PFSK-1 (cell line): ENCODE measurements around the gene L3MBTL1.

Experiments
- FOXP2 ChIP-seq: optimal IDR thresholded peaks from 2 replicates; pipeline ENCODE3; 2011; ENCODE audit warnings: borderline replicate concordance, control low read depth, inconsistent platforms; ENCODE audit not compliant: insufficient read depth; ENCODE audit errors: extremely low read length, extremely low read depth
- POLR2AphosphoS5 ChIP-seq: IDR thresholded peaks from 2 replicates; pipeline ENCODE4 v1.6.1; 2012; ENCODE audit warnings: low read depth, mild to moderate bottlenecking, control low read depth, low read length, moderate library complexity
- REST ChIP-seq, 2 experiments: IDR thresholded peaks; 2 replicates each; pipeline versions ENCODE4 v1.6.1 to v1.8.0; 2011 to 2012; ENCODE audit warnings: low read depth in 2 of 2, low read length in 2 of 2, control low read depth in 1 of 2, inconsistent platforms in 1 of 2, mild to moderate bottlenecking in 1 of 2, moderate library complexity in 1 of 2; ENCODE audit not compliant: insufficient read depth in 1 of 2
- SIN3A ChIP-seq: IDR thresholded peaks from 2 replicates; pipeline ENCODE4 v1.6.1; 2012; ENCODE audit warnings: mild to moderate bottlenecking, low read length, moderate library complexity, borderline replicate concordance; ENCODE audit not compliant: insufficient read depth
- TAF1 ChIP-seq: IDR thresholded peaks from 2 replicates; pipeline ENCODE4 v1.6.1; 2012; ENCODE audit warnings: low read length, control low read depth, borderline replicate concordance; ENCODE audit not compliant: insufficient read depth

L3MBTL1 gene

GRCh38 chr20:43508106-43508505 is 609 bp downstream of the L3MBTL1 start:
- TF ChIP-seq REST (IDR thresholded peaks at IDR 0.05; ENCODE audit: insufficient read depth in 1 of 2, low read depth in 2 of 2, low read length in 2 of 2) = no peak
- no peak for TF ChIP-seq SIN3A

GRCh38 chr20:43508604-43509040 is 1.1 kb downstream of the L3MBTL1 start:
- TF ChIP-seq TAF1 (no peak), POLR2AphosphoS5 (no peak), SIN3A (no peak), REST (IDR thresholded peaks at IDR 0.05; ENCODE audit: insufficient read depth in 1 of 2, low read depth in 2 of 2, low read length in 2 of 2) (no peak), FOXP2 (no peak)

DNA sequence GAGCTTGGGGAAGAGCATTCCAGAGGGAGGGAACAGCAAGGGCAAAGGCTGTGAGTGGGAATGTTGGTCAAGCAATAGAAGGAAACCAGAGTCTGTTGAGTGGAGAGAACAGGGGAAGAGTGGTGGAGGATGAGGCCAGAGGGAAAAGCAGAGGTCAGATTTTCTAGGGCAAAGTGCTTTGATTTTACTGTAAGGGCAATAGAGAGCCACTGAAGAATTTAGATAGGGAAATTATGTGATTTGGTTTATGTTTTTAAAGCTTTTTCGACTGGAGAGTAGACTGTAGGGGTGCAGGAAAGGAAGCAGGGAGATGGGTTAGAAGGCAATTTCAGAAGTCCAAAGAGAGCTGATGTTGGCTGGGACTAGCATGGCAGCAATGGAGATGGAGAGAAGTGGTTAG is 4.4 kb downstream of the L3MBTL1 start:
- TF ChIP-seq FOXP2 = no peak
- TF ChIP-seq POLR2AphosphoS5 = no peak
- TF ChIP-seq REST (IDR thresholded peaks at IDR 0.05; ENCODE audit: insufficient read depth in 1 of 2, low read depth in 2 of 2, low read length in 2 of 2) = no peak
- TF ChIP-seq SIN3A = no peak
- TF ChIP-seq TAF1 = no peak

GRCh38 chr20:43513372-43513930 is 6.0 kb downstream of the L3MBTL1 start:
- TF ChIP-seq TAF1 (no peak), REST (IDR thresholded peaks at IDR 0.05; ENCODE audit: insufficient read depth in 1 of 2, low read depth in 2 of 2, low read length in 2 of 2) (no peak), SIN3A (no peak), FOXP2 (no peak), POLR2AphosphoS5 (no peak)

GRCh38 chr20:43513931-43514647 is 6.6 kb downstream of the L3MBTL1 start:
- TF ChIP-seq FOXP2 (no peak), POLR2AphosphoS5 (no peak), REST (IDR thresholded peaks at IDR 0.05; ENCODE audit: insufficient read depth in 1 of 2, low read depth in 2 of 2, low read length in 2 of 2) (no peak), TAF1 (no peak), SIN3A (no peak)
